HepG2 (cell line): ENCODE results near the gene RNFT2. TPM values are rescaled to one million over a fixed set of nuclear protein-coding genes. Genes with fewer than 3 reads are reported as not detected.
A peak's percentile ranks its signal among the peaks of the same experiment; 100 is the strongest.

ENCODE experiments used
- ARNT ChIP-seq: fragments of 450-650 bp; IDR thresholded peaks from 2 replicates; pipeline ENCODE4 v1.6.1; 2017
- ARNTL ChIP-seq: sonication (generic); formaldehyde crosslinking; IDR thresholded peaks from 2 replicates; pipeline ENCODE4 v1.4.0; 2020; ENCODE audit warnings: mild to moderate bottlenecking, missing genetic modification reagents
- ASH2L ChIP-seq: fragments of 300-600, 200-600 bp; sonication (generic); IDR thresholded peaks from 2 replicates; pipeline ENCODE4 v1.7.0; 2017; ENCODE audit warnings: low read depth, mild to moderate bottlenecking, moderate library complexity, mixed read lengths, low read length; ENCODE audit not compliant: insufficient read length
- CHD4 ChIP-seq: fragments of 200-600 bp; sonication (generic); IDR thresholded peaks from 2 replicates; pipeline ENCODE4 v1.7.0; 2017; ENCODE audit warnings: mild to moderate bottlenecking, low read length, borderline replicate concordance
- DMAP1 ChIP-seq: IDR thresholded peaks from 2 replicates; pipeline ENCODE4 v1.6.1; 2016
- EP300 ChIP-seq, 3 experiments: sonication (generic) in 1 of 3; formaldehyde crosslinking in 1 of 3; IDR thresholded peaks; 2 replicates each; pipeline versions ENCODE4 v1.5.1 to v1.6.1; 2011 to 2020; ENCODE audit warnings: low read depth in 2 of 3, low read length in 2 of 3, borderline replicate concordance in 1 of 3, improper control_type of control experiment in 1 of 3, mild to moderate bottlenecking in 1 of 3, missing genetic modification reagents in 1 of 3, moderate library complexity in 1 of 3
- FOXC1 ChIP-seq: sonication (generic); formaldehyde crosslinking; IDR thresholded peaks from 2 replicates; pipeline ENCODE4 v1.8.0; 2022; ENCODE audit warnings: mild to moderate bottlenecking, missing genetic modification reagents, borderline replicate concordance
- FOXJ3 ChIP-seq: sonication (generic); formaldehyde crosslinking; IDR thresholded peaks from 2 replicates; pipeline ENCODE4 v1.4.0; 2020; ENCODE audit warnings: missing genetic modification reagents, mild to moderate bottlenecking, borderline replicate concordance
- FOXK2 ChIP-seq: fragments of 450-650 bp; IDR thresholded peaks from 2 replicates; pipeline ENCODE4 v1.6.1; 2016
- GPBP1L1 ChIP-seq: sonication (generic); formaldehyde crosslinking; IDR thresholded peaks from 2 replicates; pipeline ENCODE4 v1.5.0; 2020; ENCODE audit warnings: mild to moderate bottlenecking, missing genetic modification reagents
- HES4 ChIP-seq: sonication (generic); formaldehyde crosslinking; IDR thresholded peaks from 2 replicates; pipeline ENCODE4 v1.9.0; 2021; ENCODE audit warnings: mild to moderate bottlenecking, missing genetic modification reagents, borderline replicate concordance
- KLF6 ChIP-seq: IDR thresholded peaks from 2 replicates; pipeline ENCODE4 v1.8.0; 2016; ENCODE audit warnings: missing biosample characterization, missing genetic modification reagents
- MAX ChIP-seq: IDR thresholded peaks from 2 replicates; pipeline ENCODE4 v1.6.1; 2012; ENCODE audit warnings: inconsistent platforms
- MIER3 ChIP-seq: IDR thresholded peaks from 2 replicates; pipeline ENCODE4 v1.6.1; 2016; ENCODE audit warnings: missing compliant biosample characterization, borderline replicate concordance
- NFIB ChIP-seq: sonication (generic); formaldehyde crosslinking; IDR thresholded peaks from 2 replicates; pipeline ENCODE4 v1.9.0; 2021; ENCODE audit warnings: missing genetic modification reagents, mild to moderate bottlenecking, borderline replicate concordance
- PHF20 ChIP-seq: sonication (generic); formaldehyde crosslinking; IDR thresholded peaks from 2 replicates; pipeline ENCODE4 v1.5.0; 2020; ENCODE audit warnings: mild to moderate bottlenecking, missing genetic modification reagents
- PHF8 ChIP-seq: sonication (generic); formaldehyde crosslinking; IDR thresholded peaks from 2 replicates; pipeline ENCODE4 v1.5.0; 2020; ENCODE audit warnings: missing genetic modification reagents
- PITX1 ChIP-seq: sonication (generic); formaldehyde crosslinking; IDR thresholded peaks from 2 replicates; pipeline ENCODE4 v1.5.1; 2020; ENCODE audit warnings: mild to moderate bottlenecking, missing genetic modification reagents
- POLR2A ChIP-seq, 2 experiments: IDR thresholded peaks; 2 replicates each; pipeline ENCODE4 v1.6.1; 2011; ENCODE audit warnings: low read depth in 2 of 2, low read length in 2 of 2, mild to moderate bottlenecking in 1 of 2, moderate library complexity in 1 of 2; ENCODE audit not compliant: insufficient read depth in 1 of 2
- SOX13 ChIP-seq, 3 experiments: fragments of 450-650 bp in 1 of 3; sonication (generic) in 1 of 3; formaldehyde crosslinking in 1 of 3; IDR thresholded peaks in 2 of 3; conservative IDR thresholded peaks in 1 of 3; 2 replicates each; pipeline versions ENCODE4 v1.5.0 to v1.6.1; 2016 to 2020; ENCODE audit warnings: antibody characterized with exemption in 1 of 3, mild to moderate bottlenecking in 1 of 3, missing compliant biosample characterization in 1 of 3, missing genetic modification reagents in 1 of 3, moderate library complexity in 1 of 3
- TBL1XR1 ChIP-seq: fragments of 150-350 bp; IDR thresholded peaks from 2 replicates; pipeline ENCODE4 v1.6.1; 2014; ENCODE audit warnings: borderline replicate concordance, low read length; ENCODE audit not compliant: partially characterized antibody
- ZNF335 ChIP-seq: sonication (generic); formaldehyde crosslinking; IDR thresholded peaks from 2 replicates; pipeline ENCODE4 v1.4.0; 2020; ENCODE audit warnings: missing genetic modification reagents
- ZNF569 ChIP-seq: sonication (generic); formaldehyde crosslinking; IDR thresholded peaks from 2 replicates; pipeline ENCODE4 v1.5.0; 2020; ENCODE audit warnings: mild to moderate bottlenecking, missing genetic modification reagents, moderate library complexity, borderline replicate concordance
- ZNF574 ChIP-seq: sonication (generic); formaldehyde crosslinking; IDR thresholded peaks from 2 replicates; pipeline ENCODE4 v1.4.0; 2020; ENCODE audit warnings: missing genetic modification reagents
- ZSCAN9 ChIP-seq: IDR thresholded peaks from 2 replicates; pipeline ENCODE4 v1.6.1; 2016; ENCODE audit warnings: borderline replicate concordance
- polyA plus RNA-seq, 8 experiments: library from polyadenylated mRNA; depleted of rRNA in 3 of 8; stranded (reverse) in 7 of 8; unstranded in 1 of 8; fragments of >200 nt; fragmentation: Illumina TruSeq in 4 of 8; extraction: Trizol in 4 of 8; gene quantifications; 2 replicates each; pipeline versions ENCODE4 v1.2.1 to v1.2.3, GENCODE V29; 2011 to 2016; ENCODE audit warnings: low read depth in 4 of 8, missing spikeins in 1 of 8, mixed read lengths in 1 of 8; ENCODE audit not compliant: insufficient read depth in 1 of 8
- total RNA-seq, 5 experiments: library from RNA; depleted of rRNA; stranded (reverse); fragments of >200 nt; fragmentation: Illumina TruSeq; extraction: Trizol; gene quantifications; 2 replicates each; pipeline ENCODE4 v1.2.3, GENCODE V29; 2016; ENCODE audit warnings: low read depth in 1 of 5

RNFT2 gene
- total and polyA plus RNA-seq, 2 of the 13 experiments (the other 11 are each of a cell fraction or from before 2014, with no cell fraction given), result 3.3 to 8.3 TPM

- TF ChIP-seq ZNF335 (CRISPR knock-in tag), result peak; percentile 68; the same call in 1 of the 2 replicates
- no peak for TF ChIP-seq NFIB
- TF ChIP-seq PHF20, result peak; percentile 86
- peak; percentile 85 for TF ChIP-seq MAX
- TF ChIP-seq MIER3, result peak; percentile 76; the same call in 1 of the 2 replicates
- TF ChIP-seq ASH2L, result peak; percentile 54
- peak; percentile 96 for TF ChIP-seq ARNTL (CRISPR knock-in tag)
- no peak for TF ChIP-seq ZNF569 (CRISPR knock-in tag)
- TF ChIP-seq PITX1 (CRISPR knock-in tag), result no peak; the same call in 1 of the 2 replicates
- TF ChIP-seq ARNT, result no peak
- TF ChIP-seq FOXC1, result peak; percentile 37; the same call in 1 of the 2 replicates
- TF ChIP-seq CHD4, result no peak
- TF ChIP-seq ZSCAN9 (CRISPR knock-in tag), result no peak
- peak; percentile 67; the same call in 1 of the 2 replicates for TF ChIP-seq ZNF574 (CRISPR knock-in tag)
- 0 out of 2 replicates have a peak, but pooled peaks have one; percentile 28 for TF ChIP-seq KLF6 (CRISPR knock-in tag)
- no peak for TF ChIP-seq SOX13 (IDR thresholded peaks at IDR 0.05)
- TF ChIP-seq SOX13 (CRISPR knock-in tag; conservative IDR thresholded peaks at IDR 0.05 in 1 of 2, IDR thresholded peaks at IDR 0.05 in 1 of 2), result peak in 1 of 2 experiments; percentile 48; a peak in 1 of 4 replicates
- no peak for TF ChIP-seq EP300 (IDR thresholded peaks at IDR 0.05; ENCODE audit: low read depth in 2 of 2, low read length in 2 of 2)
- TF ChIP-seq EP300 (CRISPR knock-in tag; IDR thresholded peaks at IDR 0.05; ENCODE audit: borderline replicate concordance), result no peak
- TF ChIP-seq HES4 (CRISPR knock-in tag), result peak; percentile 73; the same call in 1 of the 2 replicates
- no peak for TF ChIP-seq TBL1XR1
- no peak for TF ChIP-seq FOXK2
- TF ChIP-seq GPBP1L1 (CRISPR knock-in tag), result no peak
- TF ChIP-seq FOXJ3 (CRISPR knock-in tag), result peak; percentile 57; the same call in 1 of the 2 replicates
- peak; percentile 73 for TF ChIP-seq PHF8 (CRISPR knock-in tag)
- peak; percentile 54; the same call in 1 of the 2 replicates for TF ChIP-seq DMAP1 (CRISPR knock-in tag)
- TF ChIP-seq POLR2A (IDR thresholded peaks at IDR 0.05; ENCODE audit: insufficient read depth in 1 of 2, low read depth in 2 of 2, low read length in 2 of 2), result peak; percentile 64 to 80; a peak in 3 of 4 replicates
These were observed at the start of gene RNFT2, which contains the start of gene SPRING1 (continued) for GRCh38 chr12:116737774-116738657.
